NOMO-1 treated with DMSO at 0.1 percent for 48 hours (cell line): ENCODE data around the gene SUFU.
"Not testable (repeated sequence)": the region's sequence is repeated elsewhere in the genome, so short reads cannot be mapped to it uniquely, and the experiment has no call there.

Source experiments
- DNase-seq: peaks from one replicate; lab custom pipeline; 2025; ENCODE audit not compliant: unreplicated experiment; lab: John Stamatoyannopoulos, UW

Gene SUFU

DNA sequence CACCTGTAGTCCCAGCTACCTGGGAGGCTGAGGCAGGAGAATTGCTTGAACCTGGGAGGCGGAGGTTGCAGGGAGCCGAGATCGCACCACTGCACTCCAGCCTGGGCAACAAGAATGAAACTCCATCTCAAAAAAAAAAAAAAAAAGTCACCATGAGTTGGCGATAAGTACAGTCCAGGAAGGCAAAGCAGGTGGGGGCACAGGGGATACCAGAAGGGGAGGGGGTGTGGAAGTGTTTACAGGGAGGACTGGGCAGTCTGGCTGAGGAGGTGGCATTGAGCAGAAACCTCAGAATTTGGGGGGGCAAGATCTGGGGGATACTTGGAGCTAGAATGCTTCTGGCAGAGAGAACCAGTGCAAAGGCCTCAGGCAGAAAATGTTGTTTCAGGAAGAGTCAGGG, 163.6 kb downstream of the SUFU start:
- DNase-seq, result not testable (repeated sequence)

GRCh38 chr10:102668326-102669107, 164.7 kb downstream of the SUFU start:
- no peak for DNase-seq

DNA sequence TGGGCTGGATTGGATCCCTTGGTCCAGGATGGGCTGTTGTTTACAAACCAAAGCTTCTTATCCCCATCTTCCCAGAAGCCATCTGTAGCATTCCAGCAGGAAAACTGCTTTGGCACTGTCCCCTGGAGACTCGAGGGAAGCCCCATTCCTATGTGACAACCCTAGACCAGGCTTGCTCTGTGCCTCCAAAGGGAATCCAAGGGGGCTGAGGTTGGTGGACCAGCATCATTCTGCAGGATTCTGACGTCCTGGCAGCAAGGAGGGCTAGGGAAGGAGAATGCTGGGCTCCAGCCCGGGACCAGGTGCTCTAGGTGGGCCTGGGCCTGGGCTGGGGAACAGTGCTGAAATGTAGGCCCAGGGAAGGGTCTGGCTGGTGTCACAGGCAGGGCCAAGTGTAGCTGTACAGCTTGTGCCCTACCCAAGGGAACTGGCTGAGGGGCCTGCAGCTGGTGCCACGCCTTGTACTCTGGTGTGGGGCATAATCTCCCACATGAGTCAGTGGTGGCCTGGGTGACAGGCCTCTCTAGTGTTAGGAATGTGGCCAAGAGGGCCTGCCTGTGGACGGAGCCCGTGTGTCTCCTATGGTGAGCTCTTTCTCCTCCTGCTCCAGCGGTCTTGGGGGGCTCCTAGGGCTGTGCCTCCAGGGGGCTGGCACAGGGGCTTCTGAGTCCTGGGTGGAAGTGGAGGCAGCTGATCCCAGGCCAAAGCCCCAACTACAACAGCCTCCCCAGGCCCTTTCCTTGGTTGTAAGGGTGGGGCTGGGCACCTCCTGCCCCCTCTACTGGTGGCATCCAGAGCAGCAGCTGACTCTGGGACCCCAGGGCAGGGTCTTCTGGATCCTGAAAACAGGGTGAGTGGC, 165.7 kb downstream of the SUFU start:
- no peak for DNase-seq

GRCh38 chr10:102670065-102670670, 166.4 kb downstream of the SUFU start:
- DNase-seq, result no peak

DNA sequence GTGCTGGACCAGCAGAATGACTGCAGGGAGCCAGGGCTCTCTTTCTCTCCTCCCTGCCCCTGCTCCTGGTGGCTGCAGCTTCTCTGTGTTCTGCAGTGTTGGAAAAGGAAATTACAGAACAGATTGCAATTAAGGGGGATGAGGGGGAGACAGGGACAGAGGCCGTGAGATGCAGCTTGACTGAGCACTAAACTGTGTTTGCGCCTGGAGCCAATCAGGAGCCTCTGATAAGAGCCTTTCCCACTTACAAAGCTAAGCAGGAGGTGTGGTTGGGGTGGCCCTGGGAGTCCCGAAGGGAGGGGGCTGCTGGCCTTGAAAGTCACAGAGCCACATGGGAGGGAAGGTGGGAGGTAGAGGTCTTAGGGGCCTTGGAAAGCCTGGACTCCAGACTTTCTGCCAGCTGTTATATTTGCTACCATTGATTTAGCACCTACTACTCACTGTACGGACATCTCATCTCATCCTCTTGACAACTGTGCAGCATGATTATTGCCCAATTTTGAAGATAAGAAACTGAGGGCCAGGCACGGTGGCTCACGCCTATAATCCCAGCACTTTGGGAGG, 167.2 kb downstream of the SUFU start:
- DNase-seq, result no peak

DNA sequence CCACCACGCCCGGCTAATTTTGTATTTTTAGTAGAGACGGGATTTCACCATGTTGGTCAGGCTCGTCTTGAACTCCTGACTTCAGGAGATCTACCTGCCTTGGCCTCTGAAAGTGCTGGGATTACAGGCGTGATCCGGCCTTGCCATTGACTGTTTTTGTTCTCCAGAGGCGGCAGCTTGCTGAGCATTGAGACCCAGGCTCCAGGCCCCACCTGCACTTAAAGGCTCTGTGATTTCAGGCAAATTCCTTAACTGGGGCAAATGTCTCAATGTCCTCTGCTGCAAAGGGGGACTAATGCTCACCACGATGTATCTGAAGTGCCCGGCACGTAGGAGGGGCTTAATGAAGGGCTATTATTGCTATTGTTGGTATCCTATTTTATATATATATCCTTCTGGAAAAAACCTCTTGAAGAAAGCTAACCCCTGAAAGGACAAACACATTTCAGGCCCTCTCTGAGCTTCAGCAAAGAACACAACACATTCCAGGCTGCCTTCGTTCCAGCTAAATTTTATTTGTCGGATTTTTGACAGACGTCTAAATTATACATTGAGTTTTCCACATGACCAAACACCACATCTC, 169.6 kb downstream of the SUFU start:
- DNase-seq, result no peak

DNA sequence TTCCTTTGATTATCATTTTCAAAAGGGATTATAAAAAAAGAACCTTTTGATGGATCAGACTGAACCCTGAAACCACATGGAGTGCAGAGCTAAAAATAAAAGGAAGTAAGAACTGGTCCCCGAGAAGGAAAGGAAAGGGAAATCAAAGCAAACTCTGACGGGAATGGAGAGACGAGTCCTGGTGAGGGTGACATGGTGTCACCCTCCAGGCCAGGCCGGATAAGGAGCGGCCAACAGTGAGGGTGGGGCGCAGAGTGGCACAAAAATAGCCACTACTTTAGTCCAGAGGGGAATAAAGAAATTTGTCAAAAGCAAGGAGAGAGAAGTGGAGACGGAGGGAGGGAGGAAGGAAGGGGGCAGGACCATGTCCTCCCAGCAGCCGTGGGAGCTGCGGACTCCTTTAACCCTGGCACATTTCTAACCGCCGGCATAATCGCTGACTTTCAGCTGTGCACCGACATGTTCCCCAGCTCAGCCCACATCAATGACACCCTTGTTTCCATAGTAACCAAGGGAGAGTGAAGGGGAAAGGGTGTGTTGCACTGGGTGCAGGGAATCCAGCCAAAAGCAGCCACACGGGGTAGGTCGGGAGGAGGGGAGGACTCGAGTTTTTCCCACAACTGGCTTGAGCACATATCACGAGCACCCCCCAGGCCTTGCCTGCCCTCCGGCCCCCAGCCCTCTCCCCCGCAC, 170.2 kb downstream of the SUFU start:
- peak; percentile 22 for DNase-seq

GRCh38 chr10:102674566-102674965, 170.8 kb downstream of the SUFU start:
- no peak for DNase-seq

DNA sequence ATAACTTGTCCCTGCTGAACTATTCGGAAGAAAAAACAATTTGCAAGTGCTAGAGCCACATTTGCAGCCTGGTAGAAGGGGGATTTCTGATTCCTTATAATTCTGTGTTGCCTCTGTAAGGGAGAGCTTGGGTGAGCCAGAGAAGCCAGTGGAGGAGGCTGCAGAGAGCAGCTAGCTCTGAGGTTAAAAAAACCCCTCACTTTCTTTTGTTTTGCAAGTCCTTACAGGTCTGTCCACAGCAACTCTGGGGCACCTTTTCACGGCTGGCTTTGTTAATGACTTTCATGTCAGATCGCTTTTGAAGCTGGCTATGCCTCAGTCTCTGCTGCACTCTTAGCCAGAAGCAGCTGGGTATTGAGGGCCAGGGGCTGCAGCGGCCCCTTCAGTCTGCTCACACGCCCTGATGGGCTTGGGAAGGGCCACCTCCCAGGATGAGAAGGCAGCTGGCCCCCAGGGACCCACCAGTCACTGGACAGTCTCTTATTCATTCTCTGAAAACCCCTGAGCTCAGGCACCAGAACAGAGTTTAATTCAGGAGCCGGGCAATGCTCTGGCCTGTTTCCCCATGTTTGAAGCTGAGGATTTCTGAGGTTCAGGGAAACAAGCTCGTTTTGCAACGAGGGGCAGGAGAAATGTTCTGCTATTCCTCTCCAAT, 171.4 kb downstream of the SUFU start:
- DNase-seq, result no peak

GRCh38 chr10:102675666-102676533, 172.1 kb downstream of the SUFU start:
- peak; percentile 75 for DNase-seq

DNA sequence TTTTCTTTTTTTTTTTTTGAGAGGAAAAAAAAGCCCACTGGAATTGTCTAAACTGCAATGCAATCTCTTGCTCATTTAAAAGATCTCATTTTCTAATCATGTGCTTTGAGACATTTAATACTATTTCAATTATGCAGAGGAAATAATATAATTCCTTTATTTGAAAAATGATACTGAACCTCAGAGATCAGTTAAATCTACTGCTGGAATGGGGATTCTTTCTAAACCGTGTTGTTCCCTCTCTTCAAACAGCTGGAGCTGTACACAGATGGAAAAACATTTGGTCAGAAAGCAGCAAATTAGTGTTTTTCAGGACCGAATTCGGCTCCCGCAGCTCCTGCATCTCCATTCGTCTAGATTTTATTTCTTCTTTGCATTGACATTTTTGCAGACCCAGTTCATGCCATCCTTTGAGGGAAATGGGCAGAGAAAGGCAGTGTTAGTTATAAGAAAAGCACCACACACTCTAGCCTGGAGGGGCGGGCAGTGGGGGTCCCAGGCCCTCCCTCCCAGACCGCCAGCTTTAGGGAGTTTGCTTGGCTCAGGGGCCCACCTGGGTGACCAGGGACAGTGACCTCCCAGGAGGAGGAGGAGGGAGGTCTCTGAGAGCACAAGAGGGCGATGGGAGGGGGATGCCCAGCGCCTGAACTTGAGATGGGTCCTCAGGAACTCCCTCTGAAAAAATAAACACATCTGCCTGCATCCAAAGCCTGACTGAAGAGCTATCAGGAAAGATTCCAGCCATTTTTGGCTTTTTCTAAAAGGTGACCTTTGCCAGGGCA, 173.0 kb downstream of the SUFU start:
- no peak for DNase-seq

DNA sequence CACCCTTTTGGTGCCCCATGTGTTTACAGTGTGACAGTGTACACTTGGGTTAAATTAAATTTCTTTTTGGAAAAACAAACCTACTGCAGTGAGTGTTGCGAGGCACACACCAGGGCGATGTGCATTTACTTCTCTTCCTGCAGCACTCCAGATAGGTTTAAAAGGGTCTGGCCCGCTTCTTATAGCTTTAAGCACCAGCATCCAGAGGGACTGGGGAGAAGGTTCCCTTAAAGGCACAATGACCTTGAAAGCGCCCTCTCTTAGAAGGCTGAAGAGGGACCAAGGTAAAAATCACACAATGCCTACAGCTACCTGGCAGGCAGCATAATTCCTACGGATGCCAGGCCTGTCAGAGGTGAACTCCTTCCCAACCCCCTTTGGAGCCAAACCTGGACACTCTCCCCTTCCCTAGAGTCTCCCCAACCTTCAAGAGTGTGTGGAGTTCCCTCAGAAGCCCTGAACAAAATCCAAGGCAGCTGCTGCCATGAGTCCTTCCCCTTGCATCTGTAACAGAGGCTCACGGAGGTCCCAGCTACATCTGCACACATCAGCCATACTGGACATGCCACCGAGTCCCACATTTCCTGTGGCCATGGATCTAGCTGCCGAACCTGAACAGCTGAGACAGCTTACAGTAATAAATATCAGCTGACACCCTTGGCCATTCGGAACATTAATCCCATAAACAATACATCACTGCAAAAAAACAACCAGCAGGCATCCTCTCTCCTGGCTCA, 173.7 kb downstream of the SUFU start:
- no peak for DNase-seq

DNA sequence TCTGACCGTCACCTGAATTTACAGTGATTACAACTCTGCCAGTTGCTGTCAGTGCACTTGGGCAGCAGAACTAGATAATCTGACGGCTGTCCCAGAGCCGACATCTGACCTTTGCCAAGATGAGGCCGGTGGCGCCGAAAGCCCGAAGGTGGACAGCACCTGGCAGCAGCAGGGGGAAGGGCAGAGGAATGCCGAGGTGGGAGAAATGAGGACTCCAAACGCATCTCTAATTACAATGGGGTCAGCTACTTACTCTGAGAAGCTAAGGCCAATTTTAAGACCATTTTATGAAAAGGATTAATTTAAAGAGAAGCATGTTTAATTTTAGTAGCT, 174.3 kb downstream of the SUFU start:
- no peak for DNase-seq

- DNase-seq, result peak; percentile 65
Observed at GRCh38 chr10:102678842-102679289, 175.1 kb downstream of the SUFU start.

GRCh38 chr10:102679596-102679995, 175.8 kb downstream of the SUFU start:
- DNase-seq, result no peak

- DNase-seq, result no peak
Observed at GRCh38 chr10:102681696-102682095, 177.9 kb downstream of the SUFU start.

GRCh38 chr10:102682416-102682815, 178.6 kb downstream of the SUFU start:
- DNase-seq, result no peak

- DNase-seq, result no peak
Observed at GRCh38 chr10:102682981-102683380, 179.2 kb downstream of the SUFU start.
